Activated B cell treated with CpG ODN at 0.5 μM for 24 hours (primary cell): ENCODE measurements around the gene PCSK9. TPM values are rescaled to one million over a fixed set of nuclear protein-coding genes. Genes with fewer than 3 reads are reported as not detected.

Experiments used
- ATAC-seq: fragments of 200-7000 bp; cut with Tn5 transposase; one replicate; pipeline ENCODE4 v1.10.0; 2021; ENCODE audit warnings: low read depth, mild to moderate bottlenecking, moderate library complexity
- CTCF ChIA-PET: fragments of 350-600 bp; sonication (Branson Sonifier 250); formaldehyde crosslinking; loops from one replicate; lab custom pipeline; 2021; ENCODE audit warnings: antibody characterized with exemption; lab: Charles Lee
- POLR2A ChIA-PET: fragments of 350-600 bp; sonication (Branson Sonifier 250); formaldehyde crosslinking; loops from one replicate; lab custom pipeline; 2021; ENCODE audit warnings: antibody characterized with exemption; lab: Charles Lee
- DNase-seq: peaks from one replicate; pipeline ENCODE4 v3.0.0; 2022
- H3K27ac Mint-ChIP-seq: one replicate; pipeline ENCODE4 v1.8.0; 2020; ENCODE audit warnings: mixed read lengths
- H3K27me3 Mint-ChIP-seq: one replicate; pipeline ENCODE4 v1.8.0; 2021; ENCODE audit warnings: mixed read lengths
- H3K36me3 Mint-ChIP-seq: one replicate; pipeline ENCODE4 v1.8.0; 2021; ENCODE audit warnings: low read depth, mixed read lengths
- H3K4me1 Mint-ChIP-seq: one replicate; pipeline ENCODE4 v1.8.0; 2021; ENCODE audit warnings: mixed read lengths
- H3K4me3 Mint-ChIP-seq: one replicate; pipeline ENCODE4 v1.8.0; 2020; ENCODE audit warnings: mild to moderate bottlenecking, mixed read lengths
- H3K9me3 Mint-ChIP-seq: one replicate; pipeline ENCODE4 v1.8.0; 2020; ENCODE audit warnings: mixed read lengths
- intact Hi-C: fragments of 100-400 bp; cut with micrococcal nuclease; formaldehyde crosslinking; loops from one replicate; pipeline ENCODE4 v1.15.1; 2024
- total RNA-seq: library from RNA; stranded (reverse); gene quantifications from 2 replicates; pipeline ENCODE4 v1.2.3, GENCODE V29; 2022
- TF ChIP-seq, protein P1 (sequence below): fragments of 200-600 bp; IDR thresholded peaks from one replicate; pipeline ENCODE4 v1.8.0; 2022; ENCODE audit warnings: antibody characterized with exemption, mild to moderate bottlenecking

Gene PCSK9
- total RNA-seq, 1 donor from 2014 or later = not detected

DNA sequence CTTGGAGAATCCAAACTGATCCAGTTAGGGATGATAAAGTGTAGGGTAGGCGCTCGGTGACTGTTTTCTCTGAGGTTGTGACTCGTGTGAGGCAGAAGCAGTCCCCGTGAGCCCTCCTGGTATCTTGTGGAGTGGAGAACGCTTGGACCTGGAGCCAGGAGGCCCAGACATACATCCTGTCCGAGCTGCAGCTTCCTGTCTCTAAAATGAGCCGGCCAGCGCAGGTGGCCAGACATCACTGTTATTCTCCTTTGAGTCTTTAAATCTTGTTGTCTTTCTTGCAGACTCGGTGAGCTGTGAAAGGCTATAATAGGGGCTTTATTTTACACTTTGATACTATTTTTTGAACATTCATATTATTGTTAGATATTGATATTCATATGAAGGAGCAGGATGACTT is 12.3 kb downstream of the PCSK9 start:
- H3K4me3 Mint-ChIP-seq = no peak overlapping the region
- intact Hi-C loops = no loop called here
- no peaks in the 10 kb centered on the region for H3K4me1 Mint-ChIP-seq
- no peak overlapping the region for H3K27ac Mint-ChIP-seq
- H3K27me3 Mint-ChIP-seq = peaks cover 2% of the 10 kb centered on the region
- ChIA-PET POLR2A (no interaction called here), CTCF (no interaction called here)
- H3K36me3 Mint-ChIP-seq = no peaks in the 10 kb centered on the region
- H3K9me3 Mint-ChIP-seq = no peaks in the 10 kb centered on the region
- ATAC-seq (no peak), DNase-seq (no peak)
- TF ChIP-seq, protein P1, sequence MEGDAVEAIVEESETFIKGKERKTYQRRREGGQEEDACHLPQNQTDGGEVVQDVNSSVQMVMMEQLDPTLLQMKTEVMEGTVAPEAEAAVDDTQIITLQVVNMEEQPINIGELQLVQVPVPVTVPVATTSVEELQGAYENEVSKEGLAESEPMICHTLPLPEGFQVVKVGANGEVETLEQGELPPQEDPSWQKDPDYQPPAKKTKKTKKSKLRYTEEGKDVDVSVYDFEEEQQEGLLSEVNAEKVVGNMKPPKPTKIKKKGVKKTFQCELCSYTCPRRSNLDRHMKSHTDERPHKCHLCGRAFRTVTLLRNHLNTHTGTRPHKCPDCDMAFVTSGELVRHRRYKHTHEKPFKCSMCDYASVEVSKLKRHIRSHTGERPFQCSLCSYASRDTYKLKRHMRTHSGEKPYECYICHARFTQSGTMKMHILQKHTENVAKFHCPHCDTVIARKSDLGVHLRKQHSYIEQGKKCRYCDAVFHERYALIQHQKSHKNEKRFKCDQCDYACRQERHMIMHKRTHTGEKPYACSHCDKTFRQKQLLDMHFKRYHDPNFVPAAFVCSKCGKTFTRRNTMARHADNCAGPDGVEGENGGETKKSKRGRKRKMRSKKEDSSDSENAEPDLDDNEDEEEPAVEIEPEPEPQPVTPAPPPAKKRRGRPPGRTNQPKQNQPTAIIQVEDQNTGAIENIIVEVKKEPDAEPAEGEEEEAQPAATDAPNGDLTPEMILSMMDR = no peak

DNA sequence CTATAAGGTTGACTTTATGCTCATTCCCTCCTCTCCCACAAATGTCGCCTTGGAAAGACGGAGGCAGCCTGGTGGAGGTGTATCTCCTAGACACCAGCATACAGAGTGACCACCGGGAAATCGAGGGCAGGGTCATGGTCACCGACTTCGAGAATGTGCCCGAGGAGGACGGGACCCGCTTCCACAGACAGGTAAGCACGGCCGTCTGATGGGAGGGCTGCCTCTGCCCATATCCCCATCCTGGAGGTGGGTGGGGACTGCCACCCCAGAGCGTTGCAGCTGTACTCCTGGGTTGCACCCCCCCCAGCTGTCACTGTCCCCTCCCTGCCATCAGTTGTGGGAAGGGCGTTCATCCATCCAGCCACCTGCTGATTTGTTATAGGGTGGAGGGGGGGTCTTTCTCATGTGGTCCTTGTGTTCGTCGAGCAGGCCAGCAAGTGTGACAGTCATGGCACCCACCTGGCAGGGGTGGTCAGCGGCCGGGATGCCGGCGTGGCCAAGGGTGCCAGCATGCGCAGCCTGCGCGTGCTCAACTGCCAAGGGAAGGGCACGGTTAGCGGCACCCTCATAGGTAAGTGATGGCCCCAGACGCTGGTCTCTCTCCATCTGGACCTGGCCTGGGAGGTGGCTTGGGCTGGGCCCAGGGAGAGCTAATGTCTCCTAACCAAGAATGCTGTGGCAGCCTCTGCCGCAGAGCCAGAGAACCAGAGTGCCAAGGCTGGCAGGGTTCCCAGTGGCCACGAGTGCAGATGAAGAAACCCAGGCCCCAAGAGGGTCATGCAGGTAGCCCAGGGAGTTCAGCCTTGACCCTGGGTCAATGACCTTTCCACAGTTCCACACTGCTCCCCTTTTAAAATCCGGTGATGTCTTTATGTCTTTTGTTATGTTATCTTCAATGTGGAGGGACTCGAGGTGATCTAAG is 13.1 kb downstream of the PCSK9 start:
- intact Hi-C loops = no loop called here
- ChIA-PET POLR2A (no interaction called here), CTCF (no interaction called here)
- no peaks in the 10 kb centered on the region for H3K27me3 Mint-ChIP-seq
- H3K36me3 Mint-ChIP-seq = no peaks in the 10 kb centered on the region
- H3K9me3 Mint-ChIP-seq = no peaks in the 10 kb centered on the region
- DNase-seq (no peak), ATAC-seq (no peak)
- no peaks in the 10 kb centered on the region for H3K4me1 Mint-ChIP-seq
- no peak overlapping the region for H3K27ac Mint-ChIP-seq
- TF ChIP-seq, protein P1 = no peak
- no peak overlapping the region for H3K4me3 Mint-ChIP-seq

DNA sequence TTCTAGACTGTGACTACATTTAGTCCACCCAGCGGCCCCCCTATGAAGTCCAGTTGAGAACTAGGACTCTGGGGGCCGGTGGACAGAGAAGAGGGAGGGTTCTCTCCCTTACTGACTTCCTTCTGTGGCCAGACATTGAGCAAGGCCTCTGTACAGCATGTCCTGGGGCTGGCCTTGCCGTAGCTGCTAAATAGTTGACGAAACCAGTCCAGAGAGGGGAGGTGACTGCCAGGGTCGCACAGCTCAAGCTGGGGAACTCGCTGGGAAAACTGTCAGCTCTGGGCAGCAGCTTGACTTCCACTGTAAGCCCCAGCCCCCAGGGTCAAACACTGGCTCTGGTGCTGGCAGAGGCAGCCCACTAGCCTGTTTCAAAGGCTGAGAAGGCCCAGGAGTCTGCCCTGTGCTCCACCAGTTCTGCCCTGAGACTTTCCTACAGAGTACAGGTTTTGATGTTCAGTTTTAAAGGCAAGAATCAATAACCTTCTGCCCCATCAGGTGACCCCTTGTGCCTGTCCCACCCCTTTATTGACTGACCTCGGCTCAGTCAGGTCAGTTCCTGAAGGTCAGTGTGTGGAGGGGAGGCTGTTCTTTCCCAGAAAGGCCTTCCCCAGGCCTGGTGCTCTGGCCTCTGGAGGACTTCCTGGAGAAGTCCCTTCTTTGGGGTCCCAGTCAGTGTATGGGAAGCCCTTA is 14.1 kb downstream of the PCSK9 start:
- no peak for DNase-seq
- CTCF ChIA-PET = no interaction called here
- no peak overlapping the region for H3K27ac Mint-ChIP-seq
- no peaks in the 10 kb centered on the region for H3K36me3 Mint-ChIP-seq
- POLR2A ChIA-PET = no interaction called here
- no peak for ATAC-seq
- TF ChIP-seq, protein P1 = no peak
- no peaks in the 10 kb centered on the region for H3K27me3 Mint-ChIP-seq
- intact Hi-C loops = no loop called here
- no peak overlapping the region for H3K4me3 Mint-ChIP-seq
- H3K9me3 Mint-ChIP-seq = no peaks in the 10 kb centered on the region
- no peaks in the 10 kb centered on the region for H3K4me1 Mint-ChIP-seq

DNA sequence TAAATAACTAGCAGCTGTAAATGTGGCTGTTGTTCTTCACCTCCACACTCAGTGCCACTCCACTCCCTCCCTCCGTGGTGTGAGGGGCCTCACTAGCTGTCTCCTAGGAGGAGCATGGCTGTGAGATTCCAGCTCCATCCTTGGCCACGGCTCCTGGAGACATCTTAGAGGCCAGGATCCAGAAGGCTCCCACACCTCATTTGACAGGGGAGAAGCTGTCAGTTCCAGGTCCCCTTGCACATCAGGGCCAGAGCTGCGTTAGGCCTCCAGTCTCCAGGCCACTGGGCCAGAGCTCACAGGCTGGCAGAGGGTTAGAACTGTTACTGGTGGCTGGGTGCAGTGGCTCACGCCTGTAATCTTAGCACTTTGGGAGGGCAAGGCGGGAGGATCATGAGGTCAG is 15.0 kb downstream of the PCSK9 start:
- DNase-seq (no peak), ATAC-seq (no peak)
- intact Hi-C loops = no loop called here
- POLR2A ChIA-PET = no interaction called here
- CTCF ChIA-PET = no interaction called here
- Mint-ChIP-seq H3K27me3 (no peaks in the 10 kb centered on the region), H3K27ac (no peak overlapping the region), H3K36me3 (no peaks in the 10 kb centered on the region), H3K4me3 (no peak overlapping the region), H3K9me3 (no peaks in the 10 kb centered on the region), H3K4me1 (no peaks in the 10 kb centered on the region)
- TF ChIP-seq, protein P1 = no peak
